ENCODE measurements around the gene DPP10.

Gene DPP10

GRCh38 chr2:115584507-115584906 lies 1142.1 kb downstream of the DPP10 start:
- FAIRE-seq = no peak

DNA sequence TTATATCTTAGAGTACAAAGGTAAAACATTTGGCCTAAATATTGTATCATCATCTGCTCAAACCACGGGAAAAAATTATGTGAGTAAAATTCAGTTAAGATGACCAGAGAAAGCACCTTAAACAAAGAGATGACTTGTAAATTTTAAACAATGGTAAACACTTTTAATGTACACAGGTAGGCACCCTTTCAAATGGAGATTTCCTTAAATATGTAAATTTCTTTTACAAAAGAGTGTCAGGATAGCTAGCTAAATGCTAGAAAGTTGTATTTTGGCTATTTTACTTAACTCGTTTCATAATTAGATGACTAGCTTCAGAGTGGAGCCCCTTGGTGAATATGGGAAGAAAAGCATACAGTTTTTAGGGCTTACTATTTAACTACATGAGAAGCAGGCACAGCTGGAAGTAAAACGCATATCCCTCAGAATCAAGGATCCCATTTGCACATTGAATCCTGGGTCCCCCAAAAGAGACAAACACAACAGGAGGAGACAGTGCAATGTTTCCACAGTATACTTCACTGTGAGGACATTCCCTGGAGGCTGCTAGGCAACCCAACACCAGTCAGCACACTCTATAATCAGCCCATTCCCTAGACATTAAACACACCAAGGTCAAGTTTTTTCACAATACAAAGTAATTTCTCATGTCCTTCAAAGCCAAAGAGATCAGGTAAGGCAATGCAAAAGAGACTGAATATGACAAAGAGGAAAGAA lies 1154.4 kb downstream of the DPP10 start:
- no peak for FAIRE-seq

GRCh38 chr2:115603285-115603684 lies 1160.8 kb downstream of the DPP10 start:
- FAIRE-seq = no peak

GRCh38 chr2:115606350-115606749 lies 1163.9 kb downstream of the DPP10 start:
- FAIRE-seq = no peak

- no peak for FAIRE-seq
These were observed 1167.5 kb downstream of the DPP10 start for GRCh38 chr2:115609978-115610377.

GRCh38 chr2:115610888-115611287 lies 1168.4 kb downstream of the DPP10 start:
- FAIRE-seq = no peak

- FAIRE-seq = no peak
These were observed 1181.9 kb downstream of the DPP10 start for GRCh38 chr2:115624332-115624731.

GRCh38 chr2:115634578-115634977 lies 1192.1 kb downstream of the DPP10 start:
- FAIRE-seq = no peak

- no peak for FAIRE-seq
These were observed 1193.0 kb downstream of the DPP10 start for GRCh38 chr2:115635430-115635829.

- FAIRE-seq = no peak
These were observed 1207.3 kb downstream of the DPP10 start for GRCh38 chr2:115649731-115650130.

DNA sequence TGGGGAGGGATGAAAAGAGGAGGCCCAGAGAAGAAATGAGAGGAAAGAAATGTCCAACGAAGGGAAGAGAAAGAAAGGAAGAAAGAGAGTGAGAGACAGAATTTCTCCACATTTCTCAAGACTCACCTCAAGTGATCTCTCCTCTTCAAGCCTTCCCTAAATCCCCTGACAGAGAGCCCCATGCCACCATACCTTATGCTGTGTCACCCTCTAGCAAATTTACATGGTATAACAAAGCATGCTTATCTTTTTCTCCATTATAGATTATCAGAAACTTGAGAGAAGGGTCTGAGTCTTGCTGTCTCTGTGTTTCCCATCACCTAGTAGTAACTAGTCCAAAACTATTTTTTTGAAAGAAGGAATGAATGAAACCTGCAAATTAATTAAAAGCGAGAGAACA lies 1208.4 kb downstream of the DPP10 start:
- no peak for FAIRE-seq

DNA sequence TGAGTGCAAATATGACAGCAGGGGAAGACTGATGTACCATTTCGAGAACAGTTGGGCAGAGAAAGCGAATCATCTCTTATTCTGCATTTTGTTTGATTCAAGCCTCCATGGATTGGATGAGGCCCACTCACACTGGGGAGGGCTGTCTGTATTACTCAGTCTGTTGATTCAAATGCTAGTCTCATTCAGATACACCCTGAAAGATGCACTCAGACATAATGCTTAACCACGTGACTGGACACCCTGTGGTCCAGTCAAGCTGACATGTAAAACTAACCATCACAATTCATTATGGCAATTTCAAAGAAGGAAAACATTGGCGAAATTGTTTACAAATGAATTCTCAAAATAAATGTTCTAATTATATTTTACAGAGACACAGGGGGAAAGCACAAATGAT lies 1210.2 kb downstream of the DPP10 start:
- no peak for FAIRE-seq

- no peak for FAIRE-seq
These were observed 1211.9 kb downstream of the DPP10 start for GRCh38 chr2:115654362-115654761.

- FAIRE-seq = no peak
These were observed 1235.7 kb downstream of the DPP10 start for GRCh38 chr2:115678129-115678528.

DNA sequence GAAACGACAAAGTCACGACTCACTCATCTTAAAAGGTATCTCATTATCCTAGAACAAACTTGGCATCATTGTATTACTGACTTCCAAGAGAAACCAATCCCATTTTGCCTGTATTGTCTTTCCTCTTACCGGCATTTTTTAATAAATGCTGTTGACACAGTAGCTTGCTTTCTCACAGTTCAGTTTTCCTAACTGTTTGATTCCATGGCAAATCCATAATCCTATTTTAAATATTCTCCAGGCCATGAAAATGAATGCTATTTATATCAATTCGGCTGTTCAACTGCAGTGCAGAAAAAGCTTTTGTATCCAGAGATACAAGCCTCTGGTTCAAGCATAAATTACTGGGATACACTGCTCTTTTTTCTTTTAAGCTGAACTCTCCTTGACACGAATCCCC lies 1241.9 kb downstream of the DPP10 start:
- no peak for FAIRE-seq

- FAIRE-seq = no peak
These were observed 1249.0 kb downstream of the DPP10 start for GRCh38 chr2:115691409-115691808.

DNA sequence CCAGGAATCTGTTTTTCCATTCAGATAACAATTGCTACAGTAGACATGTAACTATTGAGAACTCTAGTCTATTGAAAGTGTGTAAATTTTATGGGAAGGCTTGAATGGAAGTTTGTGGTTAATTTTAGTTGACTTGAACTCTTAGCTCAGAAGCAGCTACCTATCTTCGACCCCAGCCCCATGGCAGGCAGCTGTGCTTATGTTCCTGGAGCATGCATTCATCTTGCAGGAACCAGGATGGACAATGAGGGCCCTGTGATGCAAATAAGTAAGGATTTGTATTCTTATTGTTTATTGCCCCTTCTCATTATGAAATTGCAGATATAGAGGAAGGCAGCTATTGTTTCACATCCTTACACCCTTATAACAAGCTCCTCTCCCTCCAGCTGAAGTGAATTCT lies 1252.2 kb downstream of the DPP10 start:
- FAIRE-seq = no peak

GRCh38 chr2:115733190-115733775 lies 1290.8 kb downstream of the DPP10 start:
- no peak for FAIRE-seq

DNA sequence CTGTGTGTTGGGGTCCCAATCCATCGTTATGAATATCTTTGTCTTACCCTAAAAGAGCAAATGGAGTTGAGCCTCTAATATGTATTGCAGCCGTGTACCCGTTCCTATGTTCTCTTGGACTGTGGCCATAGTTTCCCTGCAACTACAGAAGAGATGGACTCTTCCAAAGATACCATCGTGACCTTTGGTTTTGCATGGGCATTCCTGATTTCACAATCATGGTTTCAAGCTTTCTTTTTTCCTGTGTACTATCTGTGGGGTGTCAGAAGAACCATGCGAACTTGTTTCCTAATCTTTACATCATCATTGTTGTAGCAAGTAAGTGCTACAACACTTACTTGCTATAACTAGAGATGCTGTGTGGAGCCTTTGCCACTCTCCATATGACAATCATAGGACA lies 1295.7 kb downstream of the DPP10 start:
- no peak for FAIRE-seq

GRCh38 chr2:115739574-115739973 lies 1297.1 kb downstream of the DPP10 start:
- no peak for FAIRE-seq

- FAIRE-seq = no peak
These were observed 1303.7 kb downstream of the DPP10 start for GRCh38 chr2:115746151-115746550.

DNA sequence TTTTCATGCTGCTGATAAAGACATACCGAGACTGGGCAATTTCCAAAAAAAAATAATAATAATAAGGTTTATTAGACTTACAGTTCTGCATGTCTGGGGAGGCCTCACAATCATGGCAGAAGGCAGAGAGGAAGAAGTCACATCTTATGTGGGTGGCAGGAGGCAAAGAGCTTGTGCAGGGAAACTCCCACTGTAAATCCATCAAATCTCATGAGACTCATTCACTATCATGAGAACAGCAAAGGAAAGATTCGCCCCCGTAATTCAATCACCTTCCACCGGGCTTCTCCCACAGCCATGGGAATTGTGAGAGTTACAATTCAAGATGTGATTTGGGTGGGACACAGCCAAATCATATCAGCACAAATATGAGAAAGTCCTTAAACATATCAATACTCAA lies 1314.8 kb downstream of the DPP10 start:
- no peak for FAIRE-seq

DNA sequence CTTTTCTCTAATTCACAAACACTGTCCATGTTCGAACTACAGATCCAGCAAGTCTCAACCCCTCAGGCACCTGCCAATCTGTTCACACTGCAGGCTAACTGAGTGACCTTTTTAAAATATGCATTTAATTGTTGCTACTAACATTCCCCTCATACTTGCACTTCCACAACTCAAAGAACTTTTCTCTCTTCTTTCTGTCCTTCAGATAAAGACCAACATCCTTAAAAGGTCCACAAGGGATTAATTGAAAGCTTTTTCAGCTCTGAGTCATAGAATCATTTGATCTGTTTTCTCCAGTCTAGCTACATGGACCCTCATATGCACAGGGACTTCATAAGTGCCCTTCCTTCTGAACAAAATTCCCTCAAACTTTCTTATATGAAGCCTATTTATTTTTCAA lies 1321.2 kb downstream of the DPP10 start:
- FAIRE-seq = no peak

DNA sequence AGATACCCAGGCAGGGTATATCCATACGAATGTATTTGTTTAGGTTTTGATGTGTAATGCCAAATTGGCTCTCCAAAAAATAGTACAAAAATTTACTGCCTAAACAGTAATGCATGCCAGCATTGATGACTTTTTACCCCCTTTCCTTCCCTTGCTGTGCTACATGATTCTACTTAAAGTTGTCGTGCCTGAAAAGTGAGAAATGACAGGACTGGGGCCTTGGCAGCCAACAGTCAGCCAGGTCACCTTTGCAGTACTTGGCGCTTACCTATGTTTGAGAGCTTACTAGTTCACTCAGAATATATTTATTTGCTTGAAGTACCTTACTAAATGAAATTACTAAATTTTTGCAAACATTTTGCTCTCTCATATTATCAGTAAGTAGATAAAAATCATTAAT lies 1329.1 kb downstream of the DPP10 start:
- no peak for FAIRE-seq

DNA sequence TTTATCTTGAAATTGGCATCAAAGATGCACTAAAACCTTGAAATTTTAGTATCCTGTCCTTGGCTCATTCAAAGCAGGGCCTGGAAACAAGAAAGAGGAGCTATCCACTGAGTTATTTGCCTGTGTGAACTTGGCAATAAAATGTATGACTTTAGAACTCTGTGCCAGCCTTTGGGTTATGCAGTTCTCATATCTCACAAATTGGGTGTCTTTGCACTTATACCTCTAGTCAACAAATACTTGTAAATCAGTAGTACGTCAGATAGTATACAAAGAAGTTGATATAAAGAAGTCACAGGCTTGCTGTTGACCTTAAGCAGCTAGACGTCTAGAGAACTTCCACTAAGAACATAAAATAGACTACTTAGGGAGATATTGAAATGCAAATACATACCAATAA lies 1331.9 kb downstream of the DPP10 start:
- no peak for FAIRE-seq
